Endodermal cell (in vitro differentiated cells): ENCODE data around the gene ERBIN. TPM values are rescaled to one million over a fixed set of nuclear protein-coding genes. Genes with fewer than 3 reads are reported as not detected.

ENCODE experiments used
- DNase-seq: peaks from one replicate; pipeline ENCODE4 v3.0.0-alpha.2; 2017
- H3K27ac ChIP-seq: 2 replicates; pipeline ENCODE4 v1.5.1; 2013; ENCODE audit warnings: mild to moderate bottlenecking, low read depth, low read length, moderate library complexity
- H3K27me3 ChIP-seq: 2 replicates; pipeline ENCODE4 v1.6.1; 2013; ENCODE audit warnings: mild to moderate bottlenecking, low read length, moderate library complexity; ENCODE audit not compliant: insufficient read depth, control insufficient read depth, poor library complexity, severe bottlenecking
- H3K36me3 ChIP-seq: 2 replicates; pipeline ENCODE4 v1.7.0; 2013; ENCODE audit warnings: mild to moderate bottlenecking, low read length, moderate library complexity; ENCODE audit not compliant: control insufficient read depth, insufficient read depth
- H3K4me1 ChIP-seq: one replicate; pipeline ENCODE4 v1.7.0; 2013; ENCODE audit warnings: low read length; ENCODE audit not compliant: control insufficient read depth, insufficient read depth
- H3K4me3 ChIP-seq: 2 replicates; pipeline ENCODE4 v1.5.1; 2013; ENCODE audit warnings: mild to moderate bottlenecking, low read length, moderate library complexity
- H3K9ac ChIP-seq: 2 replicates; pipeline ENCODE4 v1.6.1; 2013; ENCODE audit warnings: mild to moderate bottlenecking, low read length, moderate library complexity; ENCODE audit not compliant: poor library complexity, severe bottlenecking; ENCODE audit errors: extremely low read depth
- H3K9me3 ChIP-seq: 2 replicates; pipeline ENCODE4 v1.6.1; 2013; ENCODE audit warnings: mild to moderate bottlenecking, low read length, moderate library complexity; ENCODE audit not compliant: control insufficient read depth
- H3K27ac Mint-ChIP-seq: 2 replicates; pipeline ENCODE4 v1.8.0; 2020; ENCODE audit warnings: mixed read lengths
- H3K27me3 Mint-ChIP-seq: 2 replicates; pipeline ENCODE4 v1.8.0; 2021; ENCODE audit warnings: mild to moderate bottlenecking, mixed read lengths; ENCODE audit not compliant: insufficient read depth
- H3K36me3 Mint-ChIP-seq: 2 replicates; pipeline ENCODE4 v1.8.0; 2020; ENCODE audit warnings: low read depth, mixed read lengths
- H3K4me1 Mint-ChIP-seq: 2 replicates; pipeline ENCODE4 v1.8.0; 2020; ENCODE audit warnings: mixed read lengths
- H3K4me3 Mint-ChIP-seq: 2 replicates; pipeline ENCODE4 v1.8.0; 2020; ENCODE audit warnings: mild to moderate bottlenecking, moderate library complexity, mixed read lengths
- H3K9me3 Mint-ChIP-seq: 2 replicates; pipeline ENCODE4 v1.8.0; 2020; ENCODE audit warnings: mild to moderate bottlenecking, mixed read lengths
- WGBS, 2 experiments: methylation state at CpG; one replicate each; pipeline versions ENCODE4 v1.1.5 to v1.1.7; 2013; ENCODE audit warnings: missing lambda C conversion rate in 2 of 2, mixed read lengths in 1 of 2; ENCODE audit not compliant: insufficient coverage in 1 of 2, insufficient read length in 1 of 2; 5-methylcytosine and 5-hydroxymethylcytosine counted together
- total RNA-seq, 2 donors: library from RNA; stranded (reverse); fragmentation: NEBNext Ultra II Directional in 1 of 2; extraction: Animal tissue kit (Norgen Biotek cat#: 25700) in 1 of 2; gene quantifications; 2 replicates in 1 of 2; 3 replicates in 1 of 2; pipeline ENCODE4 v1.2.1, GENCODE V29; 2021
- TF ChIP-seq, protein P1 (sequence below): fragments of 200-600 bp; sonication (generic); conservative IDR thresholded peaks from 2 replicates; pipeline ENCODE4 v1.5.0; 2021; ENCODE audit warnings: antibody characterized with exemption, mild to moderate bottlenecking

Gene ERBIN
- total RNA-seq, 2 donors from 2014 or later, result 51.8 to 54.4 TPM

DNA sequence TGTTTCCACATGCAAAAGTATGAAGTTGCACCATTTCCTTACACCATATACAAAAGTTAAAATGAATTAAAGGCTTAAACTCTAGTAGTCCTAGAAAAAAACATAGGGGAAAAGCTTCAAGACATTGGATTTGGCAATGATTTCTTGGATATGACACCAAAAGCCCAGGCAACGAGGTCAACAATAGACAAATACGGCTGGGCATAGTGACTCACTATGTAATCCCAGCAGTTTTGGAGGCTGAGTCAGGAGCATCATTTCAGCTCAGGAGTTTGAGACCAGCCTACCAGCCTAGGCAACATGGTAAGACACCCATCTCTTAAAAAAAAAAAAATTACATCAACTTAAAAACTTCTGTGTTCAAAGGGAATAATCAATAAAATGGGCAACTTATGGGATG is 186.8 kb downstream of the ERBIN start:
- H3K4me1 ChIP-seq, result no peaks in the 10 kb centered on the region
- no peak overlapping the region for H3K9ac ChIP-seq
- no peak overlapping the region for H3K27ac Mint-ChIP-seq
- no peaks in the 10 kb centered on the region for H3K4me1 Mint-ChIP-seq
- no peak overlapping the region for H3K4me3 ChIP-seq
- TF ChIP-seq, protein P1, sequence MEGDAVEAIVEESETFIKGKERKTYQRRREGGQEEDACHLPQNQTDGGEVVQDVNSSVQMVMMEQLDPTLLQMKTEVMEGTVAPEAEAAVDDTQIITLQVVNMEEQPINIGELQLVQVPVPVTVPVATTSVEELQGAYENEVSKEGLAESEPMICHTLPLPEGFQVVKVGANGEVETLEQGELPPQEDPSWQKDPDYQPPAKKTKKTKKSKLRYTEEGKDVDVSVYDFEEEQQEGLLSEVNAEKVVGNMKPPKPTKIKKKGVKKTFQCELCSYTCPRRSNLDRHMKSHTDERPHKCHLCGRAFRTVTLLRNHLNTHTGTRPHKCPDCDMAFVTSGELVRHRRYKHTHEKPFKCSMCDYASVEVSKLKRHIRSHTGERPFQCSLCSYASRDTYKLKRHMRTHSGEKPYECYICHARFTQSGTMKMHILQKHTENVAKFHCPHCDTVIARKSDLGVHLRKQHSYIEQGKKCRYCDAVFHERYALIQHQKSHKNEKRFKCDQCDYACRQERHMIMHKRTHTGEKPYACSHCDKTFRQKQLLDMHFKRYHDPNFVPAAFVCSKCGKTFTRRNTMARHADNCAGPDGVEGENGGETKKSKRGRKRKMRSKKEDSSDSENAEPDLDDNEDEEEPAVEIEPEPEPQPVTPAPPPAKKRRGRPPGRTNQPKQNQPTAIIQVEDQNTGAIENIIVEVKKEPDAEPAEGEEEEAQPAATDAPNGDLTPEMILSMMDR, result no peak
- DNase-seq, result no peak
- no peak overlapping the region for H3K27ac ChIP-seq
- no peaks in the 10 kb centered on the region for H3K27me3 ChIP-seq
- H3K36me3 ChIP-seq, result no peaks in the 10 kb centered on the region
- H3K27me3 Mint-ChIP-seq, result peaks cover 6% of the 10 kb centered on the region
- H3K9me3 Mint-ChIP-seq, result peaks cover 37% of the 10 kb centered on the region
- no peak overlapping the region for H3K4me3 Mint-ChIP-seq
- no peaks in the 10 kb centered on the region for H3K9me3 ChIP-seq
- H3K36me3 Mint-ChIP-seq, result no peaks in the 10 kb centered on the region
- 83 to 89% methylated on average over 2 of the region's 2 CpGs for WGBS, 2 experiments

DNA sequence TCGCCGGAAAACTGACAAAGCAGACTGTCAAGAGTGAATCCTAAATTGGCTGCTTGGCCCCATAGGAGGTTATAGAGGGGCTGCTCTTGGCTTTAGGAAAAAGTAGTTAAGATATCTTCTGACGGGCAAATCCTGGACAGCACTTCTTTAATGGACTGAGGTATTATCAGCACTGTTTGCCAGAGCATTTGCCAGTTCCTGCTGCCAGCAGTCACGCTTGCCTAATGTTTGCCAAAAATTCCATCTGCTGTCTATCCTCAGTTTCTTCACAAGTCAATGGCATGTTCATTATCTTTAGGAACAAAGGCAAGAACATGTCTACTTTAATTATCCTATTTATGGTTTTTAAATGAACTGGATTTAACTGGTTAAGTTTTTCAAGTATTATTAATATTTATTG is 191.9 kb downstream of the ERBIN start:
- H3K4me1 ChIP-seq, result no peaks in the 10 kb centered on the region
- H3K9me3 Mint-ChIP-seq, result no peaks in the 10 kb centered on the region
- H3K36me3 Mint-ChIP-seq, result no peaks in the 10 kb centered on the region
- no peaks in the 10 kb centered on the region for H3K4me1 Mint-ChIP-seq
- no peak overlapping the region for H3K4me3 ChIP-seq
- TF ChIP-seq, protein P1, result no peak
- H3K27me3 Mint-ChIP-seq, result peaks cover 2% of the 10 kb centered on the region
- H3K9me3 ChIP-seq, result no peaks in the 10 kb centered on the region
- no peak overlapping the region for H3K27ac Mint-ChIP-seq
- DNase-seq, result no peak
- 94 to 96% methylated on average over 3 to 4 of the region's 4 CpGs for WGBS, 2 experiments
- H3K27me3 ChIP-seq, result no peaks in the 10 kb centered on the region
- no peak overlapping the region for H3K4me3 Mint-ChIP-seq
- H3K36me3 ChIP-seq, result no peaks in the 10 kb centered on the region
- H3K27ac ChIP-seq, result no peak overlapping the region
- no peak overlapping the region for H3K9ac ChIP-seq

DNA sequence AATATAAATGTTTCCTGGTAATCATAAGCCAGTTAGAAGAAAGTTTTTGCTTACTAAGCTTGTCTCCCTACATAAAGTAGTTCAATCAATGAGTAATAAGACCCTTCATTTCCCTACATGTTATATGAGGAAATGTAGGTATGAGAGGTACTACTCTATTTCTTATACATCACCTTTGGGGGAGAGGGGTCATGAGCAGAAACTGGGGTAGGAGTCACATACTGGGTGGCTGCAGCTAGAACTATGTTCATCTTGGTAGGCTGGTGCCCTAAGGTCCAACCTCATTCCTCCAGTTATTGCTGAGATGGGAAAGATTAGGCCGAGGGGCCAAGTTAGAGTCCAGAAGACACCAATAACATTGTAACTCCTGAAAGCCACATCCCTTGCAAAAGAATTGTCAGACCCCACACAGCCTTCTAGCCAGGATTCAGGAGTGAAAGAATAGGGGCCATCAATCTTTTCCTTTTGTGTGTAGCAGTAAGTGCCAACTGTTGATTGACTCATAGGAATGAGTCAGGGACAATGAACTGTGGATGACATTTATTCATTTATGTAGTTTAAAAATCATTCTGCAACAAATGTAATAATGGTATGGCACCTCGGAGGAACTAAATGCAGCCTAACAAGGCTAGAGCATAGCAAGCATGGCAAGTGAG is 196.1 kb downstream of the ERBIN start:
- Histone ChIP-seq H3K27me3 (no peaks in the 10 kb centered on the region), H3K9me3 (no peaks in the 10 kb centered on the region), H3K27ac (no peak overlapping the region), H3K36me3 (no peaks in the 10 kb centered on the region), H3K4me1 (no peaks in the 10 kb centered on the region), H3K9ac (no peak overlapping the region), H3K4me3 (no peak overlapping the region)
- no peak for DNase-seq
- Mint-ChIP-seq H3K9me3 (no peaks in the 10 kb centered on the region), H3K36me3 (no peaks in the 10 kb centered on the region), H3K27me3 (no peaks in the 10 kb centered on the region), H3K4me1 (peaks cover 2% of the 10 kb centered on the region), H3K27ac (no peak overlapping the region), H3K4me3 (no peak overlapping the region)
- 87 to 100% methylated on average over 1 to 2 of the region's 2 CpGs for WGBS, 2 experiments
- TF ChIP-seq, protein P1, result no peak
